Measurements from ENCODE around the gene SMYD1.

The SMYD1 gene

DNA sequence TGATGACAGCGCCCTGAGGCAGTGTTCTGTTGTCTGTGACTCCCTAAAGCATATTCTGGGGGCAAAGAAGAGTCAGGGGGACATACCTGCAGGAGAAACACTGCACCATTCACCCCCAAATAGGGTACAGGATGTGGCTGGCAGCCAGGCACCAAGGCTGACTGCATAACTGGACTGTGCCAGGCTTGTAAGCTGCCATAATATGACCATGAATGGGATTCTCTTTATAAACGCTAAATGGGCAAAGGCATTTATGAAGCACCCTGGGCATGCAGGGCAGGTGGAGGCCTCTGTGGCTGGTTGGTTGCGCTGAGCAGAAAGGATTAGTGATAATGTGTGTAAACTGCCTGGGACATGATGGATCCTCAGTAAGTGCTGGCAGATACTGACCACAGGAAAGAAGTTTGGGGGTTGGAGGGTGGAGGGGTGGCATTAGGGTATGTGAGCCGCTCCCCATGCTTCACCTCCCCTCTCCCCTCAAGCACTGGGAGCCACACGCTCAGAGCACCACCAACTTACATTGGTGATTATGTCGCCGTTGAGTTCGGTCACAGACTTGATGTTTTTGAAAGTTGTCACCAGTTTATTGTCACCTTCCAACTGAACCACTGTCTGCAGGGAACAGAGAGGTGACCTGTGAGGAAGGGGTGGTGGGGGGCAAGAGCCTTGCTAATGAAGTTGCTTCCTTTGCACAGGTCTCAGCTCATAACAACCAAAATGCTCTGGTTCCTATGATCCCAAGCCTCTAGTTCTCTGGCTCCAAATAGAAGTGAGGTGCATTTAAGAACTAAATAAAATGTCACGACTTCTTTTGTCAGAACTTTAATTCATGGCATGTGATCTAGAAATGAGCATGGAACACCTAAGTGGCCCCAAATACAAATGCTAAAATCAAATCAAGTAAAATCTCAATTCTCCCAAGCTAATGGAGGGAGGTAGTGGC is 56.6 kb downstream of the SMYD1 start:
- DNase-seq: no peak

DNA sequence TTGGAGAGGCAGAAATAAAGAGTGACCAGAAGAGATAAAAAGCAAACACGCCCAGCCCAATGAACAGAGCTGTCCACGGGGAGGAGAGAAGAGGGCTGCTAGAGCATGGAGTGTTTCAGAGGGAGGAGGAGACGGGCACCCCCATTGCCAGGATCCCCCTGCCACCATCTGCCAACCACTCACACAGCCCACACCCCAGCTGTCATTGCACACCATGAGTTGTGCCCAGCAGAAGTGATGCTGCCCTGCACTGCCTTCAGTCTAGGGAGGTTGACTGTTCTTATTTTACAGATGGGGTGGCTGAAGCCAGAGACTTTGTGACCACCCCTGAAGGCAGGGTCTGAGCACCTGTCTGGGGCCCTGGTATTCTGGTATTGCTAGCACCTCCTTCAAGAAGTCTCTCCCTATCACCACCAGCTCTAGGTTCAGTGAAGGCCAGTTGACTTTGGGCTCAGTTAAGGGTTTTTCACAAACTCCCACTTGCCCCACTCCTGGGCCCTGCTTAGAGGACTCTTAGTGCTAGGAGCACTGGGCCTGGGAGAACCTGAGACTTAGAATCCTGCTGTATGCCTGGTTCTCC is 57.8 kb downstream of the SMYD1 start:
- no peak for DNase-seq

DNA sequence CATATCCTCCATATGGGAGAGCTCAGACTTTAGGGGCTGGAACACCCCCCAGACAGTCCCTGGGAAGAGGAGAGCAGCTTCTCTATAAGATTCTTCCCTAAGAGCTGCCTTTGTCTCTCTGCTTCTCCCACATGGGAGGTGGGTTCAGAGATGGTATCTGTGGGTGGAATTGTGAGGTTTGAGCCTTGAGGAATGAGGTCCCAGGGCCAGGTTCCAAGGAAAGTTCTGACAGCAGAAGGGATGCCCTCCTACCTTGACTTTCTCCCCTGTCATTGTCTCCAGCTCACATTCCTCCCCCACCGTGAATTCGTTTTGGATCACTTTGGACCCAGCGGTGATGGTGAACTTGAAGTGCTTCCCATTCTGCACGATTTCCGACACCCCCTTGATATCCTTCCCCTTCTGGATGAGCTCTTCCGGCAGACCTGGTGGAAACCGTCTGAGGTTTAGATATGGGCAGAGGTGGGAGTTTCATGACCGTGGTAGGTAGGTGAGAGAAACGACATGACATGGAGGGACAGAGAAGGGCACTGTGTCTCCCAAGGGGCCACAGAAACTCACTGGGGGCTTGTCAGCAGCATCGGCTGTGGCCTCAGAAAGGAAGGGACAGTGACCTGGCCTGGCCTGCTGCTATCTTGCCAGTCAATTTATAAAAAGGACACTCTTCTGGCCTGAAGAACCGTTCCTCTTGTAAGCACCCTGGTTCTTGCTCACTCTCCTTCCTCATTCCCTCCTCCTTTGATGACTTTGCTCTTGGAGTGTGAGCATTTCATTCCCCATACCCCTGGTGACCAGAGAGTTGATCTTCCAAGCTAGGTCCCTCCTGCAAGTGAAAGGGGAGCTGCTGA is 58.5 kb downstream of the SMYD1 start:
- DNase-seq: no peak

DNA sequence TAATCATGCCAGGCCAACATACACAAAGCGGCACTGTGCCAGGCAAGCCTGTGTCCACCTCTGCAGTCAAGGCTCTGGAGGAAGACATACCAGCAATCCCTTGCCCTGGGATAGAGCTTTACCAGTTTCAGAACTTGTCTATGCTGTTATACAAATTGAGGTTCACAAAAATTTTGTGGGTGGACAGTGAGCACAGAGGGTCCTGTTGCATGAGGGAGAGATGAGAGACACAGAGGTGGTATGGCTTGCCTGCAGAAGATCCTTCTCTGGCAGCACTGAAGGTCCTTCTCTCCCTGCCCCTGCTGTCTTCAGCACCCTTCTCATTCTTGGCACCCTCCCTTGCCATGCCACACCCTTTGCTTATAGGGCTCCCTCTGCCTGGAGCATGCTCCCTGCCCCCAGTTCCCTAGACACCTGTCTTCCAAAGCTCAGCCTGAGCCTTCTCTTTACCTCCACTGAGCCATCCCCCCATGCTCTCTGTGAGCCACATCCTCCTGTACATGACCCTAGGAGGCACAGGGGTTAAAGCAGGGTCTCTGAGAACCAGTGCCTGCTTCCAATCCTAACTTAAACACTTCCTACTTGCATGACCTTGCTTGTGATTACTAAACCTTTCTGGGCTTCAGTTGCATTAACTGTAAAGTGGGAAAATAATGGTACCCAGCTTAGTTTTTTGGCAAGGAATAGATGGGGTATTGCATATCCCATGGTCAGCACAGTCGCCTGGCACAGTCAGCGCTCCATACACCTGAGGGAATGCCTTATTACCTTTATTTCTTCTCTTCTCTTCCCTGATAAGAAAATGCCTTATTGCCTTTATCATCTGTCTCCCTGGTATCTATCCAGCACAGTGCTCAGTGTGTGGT is 59.4 kb downstream of the SMYD1 start:
- DNase-seq: no peak

DNA sequence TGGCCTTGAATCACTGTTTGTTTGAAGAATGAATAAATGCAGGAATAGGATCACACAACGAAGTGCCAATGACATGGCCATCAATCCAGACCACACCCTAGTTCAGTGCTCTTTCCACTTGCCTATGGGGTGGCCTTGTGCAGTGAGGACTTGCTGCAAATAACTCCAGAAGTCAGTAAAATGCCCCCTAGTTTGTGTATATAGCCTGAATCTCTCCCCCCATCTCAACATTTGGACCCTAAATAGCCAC is 59.9 kb downstream of the SMYD1 start:
- DNase-seq: no peak

DNA sequence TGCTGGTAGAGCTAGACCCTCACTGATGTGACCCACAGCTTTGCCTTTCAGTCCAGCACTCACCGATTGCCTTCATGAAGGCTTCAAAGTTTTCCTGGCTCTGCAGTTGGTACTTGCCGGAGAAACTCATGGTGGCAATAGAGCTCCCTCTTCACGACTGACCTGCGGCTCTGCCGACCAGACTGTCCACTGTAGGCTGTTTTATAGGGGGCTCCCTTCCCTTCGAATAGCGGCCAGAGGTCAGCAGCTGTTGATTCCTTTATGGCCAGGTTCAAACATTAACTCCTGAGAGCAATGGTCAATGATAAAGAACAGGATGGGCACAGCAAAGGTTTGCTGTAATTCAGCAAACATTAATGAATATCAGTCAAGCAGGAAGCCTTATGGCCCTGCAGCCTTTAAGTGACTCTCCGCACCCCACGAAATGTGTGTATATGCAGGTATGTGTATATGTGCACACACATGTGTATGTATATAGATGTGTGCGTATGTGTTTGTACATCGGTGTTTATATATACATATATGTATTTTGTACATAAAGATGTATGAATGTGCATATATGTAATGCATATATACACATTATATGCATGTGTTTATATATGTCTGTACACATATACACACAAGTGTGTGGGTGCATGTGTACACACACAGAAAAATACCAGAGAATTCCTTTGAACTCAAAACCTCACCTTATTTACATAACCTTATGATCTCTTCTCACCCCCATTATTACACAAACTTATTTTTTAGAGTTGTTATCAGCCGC is 60.4 kb downstream of the SMYD1 start, which contains the start of gene FABP1:
FABP1 (minus strand) TSS at position 175 of the 766 bp plus-strand sequence; CDS start at position 130, 45 bp downstream.
- DNase-seq: no peak

DNA sequence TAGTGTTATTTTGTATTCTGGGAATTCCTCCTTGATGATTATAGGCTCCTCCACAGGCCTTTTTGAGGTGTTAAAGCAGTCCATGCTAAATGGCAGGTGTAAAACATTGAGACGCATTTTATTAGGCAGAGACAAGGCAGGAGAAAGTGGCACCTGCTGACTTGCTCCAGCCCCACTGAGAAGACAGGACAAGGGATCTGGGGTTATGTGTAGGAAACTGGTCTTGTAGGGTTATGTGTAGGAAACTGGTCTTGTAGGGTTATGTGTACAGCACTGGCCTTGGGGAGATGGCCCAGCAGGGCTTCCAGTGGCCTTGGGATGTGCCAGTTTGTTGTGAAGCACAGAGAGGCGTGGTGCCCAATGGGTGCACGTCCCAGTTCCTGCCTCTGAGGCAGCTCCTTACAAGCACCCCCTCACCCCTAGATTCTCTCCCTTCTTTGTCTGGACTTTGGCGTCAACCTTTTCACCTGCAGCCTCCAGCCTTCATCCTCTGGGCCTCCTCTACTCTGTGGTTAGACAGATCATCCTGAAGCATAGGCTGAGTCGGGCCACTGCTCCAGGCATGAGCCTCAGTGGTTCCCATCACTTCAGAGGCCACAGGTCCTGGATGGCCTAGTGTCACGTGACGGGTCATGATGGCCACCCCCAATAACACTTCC is 61.2 kb downstream of the SMYD1 start:
- DNase-seq: no peak

DNA sequence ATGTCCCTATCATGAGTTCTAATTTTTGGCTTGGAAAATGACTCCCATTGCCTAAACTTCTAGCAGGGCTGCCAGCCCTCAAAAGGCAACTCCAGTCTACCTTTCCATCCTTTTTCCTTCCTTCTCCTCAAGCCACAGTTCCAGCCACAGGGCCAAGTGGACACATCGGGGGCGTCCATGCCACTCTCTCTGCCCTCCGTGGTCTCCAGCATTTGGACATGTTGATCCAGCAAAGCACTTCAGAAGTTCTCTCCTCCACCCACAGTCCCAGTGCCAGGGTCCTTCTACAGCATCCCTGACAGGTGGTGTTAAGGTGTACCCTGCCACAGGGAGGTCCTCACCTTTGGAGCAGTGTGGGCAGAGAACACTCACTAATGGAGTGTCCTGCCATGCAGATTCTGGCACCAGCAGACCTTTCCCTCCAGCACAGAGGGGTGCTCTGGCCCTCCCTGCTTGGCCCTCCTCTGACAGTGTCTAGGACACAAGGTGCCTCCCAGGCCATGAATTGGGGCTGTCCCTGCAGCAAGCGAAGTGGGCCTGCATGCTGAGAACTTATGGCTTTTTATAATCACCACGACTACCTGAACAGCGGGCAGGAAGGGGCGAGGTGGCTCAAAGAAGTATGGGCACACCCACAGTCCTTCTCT is 61.8 kb downstream of the SMYD1 start:
- DNase-seq: no peak

DNA sequence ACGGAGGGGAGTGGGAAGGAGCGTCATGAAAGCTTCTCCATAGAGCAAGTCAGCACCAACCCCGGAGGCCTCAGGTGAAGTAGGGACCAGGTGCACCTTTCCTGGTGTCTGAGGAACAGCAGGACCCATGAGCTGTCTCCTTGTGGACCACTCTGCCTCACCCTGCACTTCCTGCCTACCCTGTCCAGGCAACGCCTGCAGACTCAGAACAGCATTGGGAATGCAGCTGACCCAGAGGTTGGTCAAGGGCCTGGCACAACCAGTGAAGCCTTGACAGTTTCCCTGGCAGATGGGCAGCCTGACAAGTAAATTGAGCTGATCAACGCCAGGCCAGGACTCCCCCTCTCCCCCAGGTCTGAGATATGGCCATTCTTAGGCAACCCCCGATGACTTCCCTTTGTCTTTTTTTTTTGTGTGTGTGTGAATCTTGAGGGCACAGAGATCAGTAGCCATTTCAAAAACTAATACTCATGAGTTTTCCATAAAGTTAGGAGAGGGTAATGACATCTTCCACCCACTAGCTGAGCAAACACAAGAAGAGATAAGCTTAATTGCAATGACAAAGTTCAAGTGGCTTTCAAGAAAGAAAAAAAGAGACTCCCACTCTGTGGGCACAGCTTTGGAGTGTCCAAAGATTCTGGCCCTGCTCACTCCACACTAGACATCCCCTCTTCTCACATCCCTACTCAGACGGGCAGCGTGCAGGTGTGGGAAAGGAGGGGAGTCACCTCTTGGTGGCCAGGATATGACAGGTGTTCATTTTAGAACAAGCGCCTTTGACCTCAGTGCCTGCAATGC is 63.8 kb downstream of the SMYD1 start:
- no peak for DNase-seq

DNA sequence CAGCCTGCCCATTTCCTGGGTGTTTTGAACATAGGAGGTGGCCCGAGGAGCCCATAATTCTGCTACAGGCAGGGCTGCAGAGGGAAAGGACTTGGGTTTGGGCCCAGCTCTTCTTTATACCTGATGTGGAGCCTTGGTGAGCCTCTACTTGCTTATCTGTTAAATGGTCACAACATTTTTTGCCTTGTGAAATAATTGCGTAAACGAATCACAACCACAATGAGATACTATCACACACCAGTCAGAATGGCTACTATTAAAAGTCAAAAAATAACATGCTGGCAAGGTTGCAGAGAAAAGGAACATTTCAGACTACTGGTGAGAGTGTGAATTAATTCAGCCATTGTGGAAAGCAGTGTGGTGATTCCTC is 64.4 kb downstream of the SMYD1 start:
- no peak for DNase-seq

DNA sequence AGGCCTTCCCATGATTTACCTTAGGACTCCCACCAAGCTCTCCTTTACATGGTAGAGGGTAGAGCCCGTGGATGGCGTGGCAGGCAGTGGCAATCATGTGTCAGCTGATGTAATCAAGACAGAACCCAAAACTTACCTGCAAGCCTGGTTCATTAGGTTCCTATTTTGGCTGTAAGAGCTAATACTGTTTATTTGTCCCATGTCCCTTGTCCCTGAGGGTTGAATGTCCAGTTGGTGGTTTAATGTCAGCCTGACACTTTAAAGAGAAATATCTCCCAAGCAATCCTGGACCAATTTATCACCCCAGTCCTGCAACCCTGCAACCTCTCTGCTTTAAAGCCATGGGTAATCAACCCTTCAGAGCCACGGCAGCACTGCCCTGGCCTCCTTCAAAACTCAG is 66.2 kb downstream of the SMYD1 start:
- no peak for DNase-seq

DNA sequence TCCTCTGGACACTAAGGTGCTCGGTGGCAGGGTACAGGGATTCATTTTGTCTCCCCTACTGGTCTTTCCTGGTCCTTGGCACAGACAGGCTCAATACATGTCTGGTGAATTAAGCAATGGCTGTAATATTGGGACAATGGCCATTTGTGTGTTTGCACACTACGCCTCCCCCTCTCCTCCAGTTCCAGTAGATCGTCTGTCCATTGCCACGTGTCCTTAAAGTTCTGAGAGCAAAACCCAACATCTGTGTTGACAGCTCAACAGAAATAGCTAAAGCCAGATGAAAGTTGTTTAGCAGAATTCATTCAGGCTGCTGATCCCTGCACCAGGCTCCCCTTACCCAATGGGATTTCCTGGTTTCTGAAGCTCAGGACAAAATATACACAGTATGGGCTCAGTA is 69.2 kb downstream of the SMYD1 start:
- no peak for DNase-seq

DNA sequence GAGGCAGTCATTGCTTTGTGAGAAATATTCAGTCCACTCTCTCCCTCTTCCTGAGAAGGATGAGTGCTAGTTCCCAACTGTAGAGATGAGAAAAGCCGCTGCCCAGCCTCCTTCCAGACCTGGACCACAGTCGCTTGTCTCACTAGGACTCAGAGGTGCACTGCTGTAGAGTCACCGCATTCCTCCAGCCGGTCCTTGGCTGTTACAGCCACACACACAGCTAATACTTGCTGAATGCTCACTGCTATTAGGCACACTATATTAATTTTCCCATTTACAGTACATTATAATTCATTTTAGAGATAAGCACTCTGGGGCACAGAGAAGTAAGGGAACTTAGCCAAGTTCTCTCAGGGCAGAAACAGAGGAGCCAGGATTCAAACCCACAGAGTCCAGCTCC is 70.2 kb downstream of the SMYD1 start:
- no peak for DNase-seq

DNA sequence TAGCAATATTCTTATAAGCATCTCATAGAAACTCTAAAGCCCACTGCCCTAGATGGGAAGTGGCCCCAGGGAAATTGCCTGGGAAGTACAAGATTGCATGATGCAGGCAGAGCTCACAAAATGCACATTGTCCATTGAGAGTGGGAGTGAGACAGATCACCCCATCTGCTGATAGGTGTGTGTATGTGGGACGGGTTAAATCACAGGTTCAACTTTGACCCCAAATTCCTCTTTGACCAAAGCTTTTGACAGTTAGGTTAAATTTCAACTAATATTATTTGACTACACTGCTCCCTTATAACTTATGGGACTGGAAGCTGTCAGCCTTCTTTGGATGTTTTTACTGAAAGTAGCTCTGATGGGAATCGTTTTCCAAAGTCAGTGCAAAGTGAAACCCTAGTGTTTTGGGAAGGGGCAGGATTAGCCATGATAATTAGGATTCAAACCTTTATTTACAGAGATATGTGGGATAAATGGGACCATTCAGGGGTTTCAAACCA is 71.6 kb downstream of the SMYD1 start:
- DNase-seq: no peak

DNA sequence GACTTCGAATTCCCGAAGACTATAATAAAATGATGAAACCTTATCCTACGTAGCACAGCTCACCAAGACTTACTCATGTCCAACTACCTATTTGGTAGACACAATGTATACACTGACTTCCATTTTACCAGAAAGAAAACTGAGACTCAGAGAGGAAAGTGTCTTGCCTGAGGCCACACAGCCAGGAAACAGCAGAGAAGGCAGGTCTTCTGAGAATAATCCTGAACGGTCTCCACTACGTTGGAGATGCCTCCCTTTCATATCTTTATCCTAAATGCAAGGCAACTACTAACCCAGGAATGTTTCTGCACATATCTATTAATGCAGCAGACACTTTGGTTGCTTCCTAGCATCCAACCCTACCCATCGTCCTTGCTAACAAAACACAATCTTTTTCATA is 72.2 kb downstream of the SMYD1 start:
- no peak for DNase-seq

DNA sequence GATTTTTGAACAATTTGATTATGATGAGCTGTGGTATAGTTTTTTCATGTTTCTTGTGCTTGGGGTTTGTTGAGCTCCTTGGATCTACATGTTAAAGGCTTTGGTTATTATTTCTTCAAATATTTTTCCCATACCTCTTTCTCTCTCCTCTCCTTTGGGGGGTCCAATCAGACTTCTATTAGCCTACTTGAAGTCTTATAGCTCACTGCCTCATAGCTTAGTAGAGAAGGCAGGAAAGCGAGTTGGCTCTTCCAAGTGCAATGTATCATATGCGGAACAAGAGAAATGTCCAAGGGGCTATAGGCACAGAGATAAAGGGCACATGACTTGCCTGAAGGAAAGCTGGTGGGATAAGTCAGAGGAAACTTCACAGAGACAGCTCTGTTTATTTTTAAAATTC is 74.3 kb downstream of the SMYD1 start:
- DNase-seq: no peak

DNA sequence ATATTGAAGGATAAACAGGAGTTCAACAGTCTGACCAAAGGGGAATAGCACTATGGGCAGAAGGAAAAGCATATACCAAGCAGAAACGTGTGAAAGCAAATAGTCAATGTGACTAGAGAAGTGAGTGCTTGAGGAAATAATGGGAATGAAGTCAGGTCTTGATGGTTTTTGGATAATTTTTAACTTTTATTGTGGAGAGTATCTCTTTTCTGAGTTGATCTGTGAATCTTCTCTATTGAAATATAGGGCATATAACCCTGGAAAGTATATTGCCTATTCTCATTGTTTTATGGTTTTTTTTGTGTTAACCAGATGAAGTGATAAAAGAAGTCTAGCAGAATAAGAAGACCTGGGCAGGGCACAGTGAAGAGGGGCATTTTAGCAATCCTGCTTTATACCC is 76.6 kb downstream of the SMYD1 start:
- DNase-seq: no peak

DNA sequence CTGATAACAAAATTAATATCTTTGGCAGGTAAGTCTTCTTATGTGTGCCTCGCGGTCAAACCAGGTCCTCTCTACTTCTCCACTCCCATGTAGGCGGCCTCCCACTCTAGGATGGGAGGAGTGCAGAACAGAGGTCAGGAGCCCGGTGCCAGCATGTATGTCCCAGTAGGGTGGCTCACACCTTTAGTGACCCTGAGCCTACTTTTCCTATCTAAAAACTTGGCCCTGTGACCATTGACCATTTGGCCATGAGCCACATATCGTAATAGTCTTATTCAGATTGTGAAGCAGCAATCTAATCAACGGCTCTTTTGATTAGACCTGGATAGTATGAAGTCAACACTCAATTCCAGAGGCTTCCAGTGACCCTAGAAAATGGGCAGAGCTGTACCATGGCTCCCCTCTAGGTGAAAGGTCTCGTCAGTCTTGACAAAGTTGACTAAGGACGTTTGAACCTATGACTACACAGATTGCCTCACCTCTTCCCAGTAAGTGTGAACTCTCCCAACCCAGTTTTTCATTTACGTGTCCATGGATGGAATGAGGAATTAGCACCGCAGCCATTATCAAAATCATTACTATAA is 77.4 kb downstream of the SMYD1 start:
- no peak for DNase-seq

DNA sequence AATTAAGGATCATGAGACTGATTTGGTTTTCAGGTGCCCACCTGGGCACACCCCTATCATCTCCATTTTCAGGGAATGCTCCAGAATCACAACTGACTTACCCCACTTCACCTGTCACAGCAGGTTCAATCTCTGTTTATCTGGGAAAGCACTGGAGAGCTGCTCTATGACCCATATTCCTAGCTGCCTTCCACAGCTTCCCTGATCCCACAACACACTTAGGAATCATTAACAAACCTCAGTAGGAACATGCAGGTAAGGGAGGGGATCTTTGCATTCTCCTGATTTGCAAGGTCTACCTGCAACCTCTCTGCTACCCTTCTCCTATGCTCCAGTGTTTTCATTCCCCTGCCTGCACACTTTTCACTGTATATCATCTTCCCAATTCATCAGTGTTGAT is 79.0 kb downstream of the SMYD1 start:
- no peak for DNase-seq

DNA sequence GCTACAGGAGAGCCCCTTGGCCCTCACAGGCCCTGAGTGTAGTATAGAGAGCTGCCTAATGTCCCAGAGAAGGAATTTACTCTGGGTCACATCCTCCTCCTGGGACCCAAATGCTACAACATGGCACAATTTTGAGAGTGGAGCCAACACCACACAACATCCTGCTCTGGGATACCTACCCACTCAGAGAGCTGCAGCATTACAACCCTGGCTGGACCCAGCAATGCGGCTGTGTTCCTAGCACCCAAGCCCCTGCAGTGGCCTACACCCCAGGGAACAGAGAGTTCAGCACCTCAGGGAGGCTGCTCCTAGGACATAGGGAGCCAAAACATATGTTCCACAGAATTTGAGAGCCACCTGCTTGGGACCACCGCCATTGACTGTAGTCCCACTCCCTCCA is 79.5 kb downstream of the SMYD1 start:
- no peak for DNase-seq

Data from CD4-positive, alpha-beta T cell treated with Interleukin-1 beta for 1 hour (primary cell).